Measurements from ENCODE around the gene TDG. TPM values are rescaled to one million over a fixed set of nuclear protein-coding genes. Genes with fewer than 3 reads are reported as not detected.

The TDG gene
- total RNA-seq, 1 experiment from 2014 or later = 33.0 TPM

DNA sequence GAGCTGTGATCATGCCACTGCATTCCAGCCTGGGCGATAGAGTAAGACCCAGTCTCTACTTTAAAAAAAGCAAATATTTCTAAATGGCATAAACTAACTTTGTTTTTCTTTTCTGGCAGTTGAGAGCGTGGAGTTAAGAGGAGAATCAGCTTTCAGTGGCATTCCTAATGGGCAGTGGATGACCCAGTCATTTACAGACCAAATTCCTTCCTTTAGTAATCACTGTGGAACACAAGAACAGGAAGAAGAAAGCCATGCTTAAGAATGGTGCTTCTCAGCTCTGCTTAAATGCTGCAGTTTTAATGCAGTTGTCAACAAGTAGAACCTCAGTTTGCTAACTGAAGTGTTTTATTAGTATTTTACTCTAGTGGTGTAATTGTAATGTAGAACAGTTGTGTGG, 21.2 kb downstream of the TDG start:
- CTCF ChIA-PET = no interaction called here
- DNase-seq (ENCODE audit: low spot score) (no peak), ATAC-seq (peak; percentile 75)
- Mint-ChIP-seq H3K4me1 (0 out of 2 replicates have a peak, but pooled peaks cover 2% of the 10 kb centered on the region), H3K27me3 (ENCODE audit: low read depth) (no peaks in the 10 kb centered on the region), H3K9me3 (no peaks in the 10 kb centered on the region), H3K27ac (no peak overlapping the region), H3K4me3 (no peak overlapping the region), H3K36me3 (peaks cover 44% of the 10 kb centered on the region)
- TF ChIP-seq FOXJ3 (CRISPR knock-in tag; IDR thresholded peaks at IDR 0.05; ENCODE audit: borderline replicate concordance) (no peak), CBFB (CRISPR knock-in tag; IDR thresholded peaks at IDR 0.05; ENCODE audit: low read depth) (no peak), RORB (CRISPR knock-in tag; IDR thresholded peaks at IDR 0.05) (no peak), ESRRA (CRISPR knock-in tag; IDR thresholded peaks at IDR 0.05; ENCODE audit: borderline replicate concordance) (no peak), SOX15 (CRISPR knock-in tag; IDR thresholded peaks at IDR 0.05) (no peak), CREM (CRISPR knock-in tag; IDR thresholded peaks at IDR 0.05) (no peak), TEAD4 (CRISPR knock-in tag; IDR thresholded peaks at IDR 0.05) (no peak), NR3C1 (CRISPR knock-in tag; conservative IDR thresholded peaks at IDR 0.05; ENCODE audit: low read depth) (no peak), ELF4 (CRISPR knock-in tag; IDR thresholded peaks at IDR 0.05; ENCODE audit: low read depth) (no peak), NR2C2 (CRISPR knock-in tag; IDR thresholded peaks at IDR 0.05) (no peak), IRF2 (CRISPR knock-in tag; IDR thresholded peaks at IDR 0.05; ENCODE audit: borderline replicate concordance, low read depth) (no peak)
- TF ChIP-seq, protein P1, sequence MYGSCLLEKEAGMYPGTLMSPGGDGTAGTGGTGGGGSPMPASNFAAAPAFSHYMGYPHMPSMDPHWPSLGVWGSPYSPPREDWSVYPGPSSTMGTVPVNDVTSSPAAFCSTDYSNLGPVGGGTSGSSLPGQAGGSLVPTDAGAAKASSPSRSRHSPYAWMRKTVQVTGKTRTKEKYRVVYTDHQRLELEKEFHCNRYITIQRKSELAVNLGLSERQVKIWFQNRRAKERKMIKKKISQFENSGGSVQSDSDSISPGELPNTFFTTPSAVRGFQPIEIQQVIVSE (CRISPR knock-in tag; IDR thresholded peaks at IDR 0.05; ENCODE audit: borderline replicate concordance) = no peak
- TF ChIP-seq, protein P2, sequence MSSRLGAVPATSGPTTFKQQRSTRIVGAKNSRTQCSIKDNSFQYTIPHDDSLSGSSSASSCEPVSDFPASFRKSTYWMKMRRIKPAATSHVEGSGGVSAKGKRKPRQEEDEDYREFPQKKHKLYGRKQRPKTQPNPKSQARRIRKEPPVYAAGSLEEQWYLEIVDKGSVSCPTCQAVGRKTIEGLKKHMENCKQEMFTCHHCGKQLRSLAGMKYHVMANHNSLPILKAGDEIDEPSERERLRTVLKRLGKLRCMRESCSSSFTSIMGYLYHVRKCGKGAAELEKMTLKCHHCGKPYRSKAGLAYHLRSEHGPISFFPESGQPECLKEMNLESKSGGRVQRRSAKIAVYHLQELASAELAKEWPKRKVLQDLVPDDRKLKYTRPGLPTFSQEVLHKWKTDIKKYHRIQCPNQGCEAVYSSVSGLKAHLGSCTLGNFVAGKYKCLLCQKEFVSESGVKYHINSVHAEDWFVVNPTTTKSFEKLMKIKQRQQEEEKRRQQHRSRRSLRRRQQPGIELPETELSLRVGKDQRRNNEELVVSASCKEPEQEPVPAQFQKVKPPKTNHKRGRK (CRISPR knock-in tag; IDR thresholded peaks at IDR 0.05; ENCODE audit: borderline replicate concordance) = no peak
- TF ChIP-seq, protein P3, sequence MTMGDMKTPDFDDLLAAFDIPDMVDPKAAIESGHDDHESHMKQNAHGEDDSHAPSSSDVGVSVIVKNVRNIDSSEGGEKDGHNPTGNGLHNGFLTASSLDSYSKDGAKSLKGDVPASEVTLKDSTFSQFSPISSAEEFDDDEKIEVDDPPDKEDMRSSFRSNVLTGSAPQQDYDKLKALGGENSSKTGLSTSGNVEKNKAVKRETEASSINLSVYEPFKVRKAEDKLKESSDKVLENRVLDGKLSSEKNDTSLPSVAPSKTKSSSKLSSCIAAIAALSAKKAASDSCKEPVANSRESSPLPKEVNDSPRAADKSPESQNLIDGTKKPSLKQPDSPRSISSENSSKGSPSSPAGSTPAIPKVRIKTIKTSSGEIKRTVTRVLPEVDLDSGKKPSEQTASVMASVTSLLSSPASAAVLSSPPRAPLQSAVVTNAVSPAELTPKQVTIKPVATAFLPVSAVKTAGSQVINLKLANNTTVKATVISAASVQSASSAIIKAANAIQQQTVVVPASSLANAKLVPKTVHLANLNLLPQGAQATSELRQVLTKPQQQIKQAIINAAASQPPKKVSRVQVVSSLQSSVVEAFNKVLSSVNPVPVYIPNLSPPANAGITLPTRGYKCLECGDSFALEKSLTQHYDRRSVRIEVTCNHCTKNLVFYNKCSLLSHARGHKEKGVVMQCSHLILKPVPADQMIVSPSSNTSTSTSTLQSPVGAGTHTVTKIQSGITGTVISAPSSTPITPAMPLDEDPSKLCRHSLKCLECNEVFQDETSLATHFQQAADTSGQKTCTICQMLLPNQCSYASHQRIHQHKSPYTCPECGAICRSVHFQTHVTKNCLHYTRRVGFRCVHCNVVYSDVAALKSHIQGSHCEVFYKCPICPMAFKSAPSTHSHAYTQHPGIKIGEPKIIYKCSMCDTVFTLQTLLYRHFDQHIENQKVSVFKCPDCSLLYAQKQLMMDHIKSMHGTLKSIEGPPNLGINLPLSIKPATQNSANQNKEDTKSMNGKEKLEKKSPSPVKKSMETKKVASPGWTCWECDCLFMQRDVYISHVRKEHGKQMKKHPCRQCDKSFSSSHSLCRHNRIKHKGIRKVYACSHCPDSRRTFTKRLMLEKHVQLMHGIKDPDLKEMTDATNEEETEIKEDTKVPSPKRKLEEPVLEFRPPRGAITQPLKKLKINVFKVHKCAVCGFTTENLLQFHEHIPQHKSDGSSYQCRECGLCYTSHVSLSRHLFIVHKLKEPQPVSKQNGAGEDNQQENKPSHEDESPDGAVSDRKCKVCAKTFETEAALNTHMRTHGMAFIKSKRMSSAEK (CRISPR knock-in tag; IDR thresholded peaks at IDR 0.05; ENCODE audit: borderline replicate concordance) = no peak
- TF ChIP-seq, protein P4, sequence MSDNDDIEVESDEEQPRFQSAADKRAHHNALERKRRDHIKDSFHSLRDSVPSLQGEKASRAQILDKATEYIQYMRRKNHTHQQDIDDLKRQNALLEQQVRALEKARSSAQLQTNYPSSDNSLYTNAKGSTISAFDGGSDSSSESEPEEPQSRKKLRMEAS (CRISPR knock-in tag; IDR thresholded peaks at IDR 0.05) = no peak
- TF ChIP-seq, protein P5, sequence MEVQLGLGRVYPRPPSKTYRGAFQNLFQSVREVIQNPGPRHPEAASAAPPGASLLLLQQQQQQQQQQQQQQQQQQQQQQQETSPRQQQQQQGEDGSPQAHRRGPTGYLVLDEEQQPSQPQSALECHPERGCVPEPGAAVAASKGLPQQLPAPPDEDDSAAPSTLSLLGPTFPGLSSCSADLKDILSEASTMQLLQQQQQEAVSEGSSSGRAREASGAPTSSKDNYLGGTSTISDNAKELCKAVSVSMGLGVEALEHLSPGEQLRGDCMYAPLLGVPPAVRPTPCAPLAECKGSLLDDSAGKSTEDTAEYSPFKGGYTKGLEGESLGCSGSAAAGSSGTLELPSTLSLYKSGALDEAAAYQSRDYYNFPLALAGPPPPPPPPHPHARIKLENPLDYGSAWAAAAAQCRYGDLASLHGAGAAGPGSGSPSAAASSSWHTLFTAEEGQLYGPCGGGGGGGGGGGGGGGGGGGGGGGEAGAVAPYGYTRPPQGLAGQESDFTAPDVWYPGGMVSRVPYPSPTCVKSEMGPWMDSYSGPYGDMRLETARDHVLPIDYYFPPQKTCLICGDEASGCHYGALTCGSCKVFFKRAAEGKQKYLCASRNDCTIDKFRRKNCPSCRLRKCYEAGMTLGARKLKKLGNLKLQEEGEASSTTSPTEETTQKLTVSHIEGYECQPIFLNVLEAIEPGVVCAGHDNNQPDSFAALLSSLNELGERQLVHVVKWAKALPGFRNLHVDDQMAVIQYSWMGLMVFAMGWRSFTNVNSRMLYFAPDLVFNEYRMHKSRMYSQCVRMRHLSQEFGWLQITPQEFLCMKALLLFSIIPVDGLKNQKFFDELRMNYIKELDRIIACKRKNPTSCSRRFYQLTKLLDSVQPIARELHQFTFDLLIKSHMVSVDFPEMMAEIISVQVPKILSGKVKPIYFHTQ (CRISPR knock-in tag; IDR thresholded peaks at IDR 0.05) = no peak
- TF ChIP-seq, protein P6, sequence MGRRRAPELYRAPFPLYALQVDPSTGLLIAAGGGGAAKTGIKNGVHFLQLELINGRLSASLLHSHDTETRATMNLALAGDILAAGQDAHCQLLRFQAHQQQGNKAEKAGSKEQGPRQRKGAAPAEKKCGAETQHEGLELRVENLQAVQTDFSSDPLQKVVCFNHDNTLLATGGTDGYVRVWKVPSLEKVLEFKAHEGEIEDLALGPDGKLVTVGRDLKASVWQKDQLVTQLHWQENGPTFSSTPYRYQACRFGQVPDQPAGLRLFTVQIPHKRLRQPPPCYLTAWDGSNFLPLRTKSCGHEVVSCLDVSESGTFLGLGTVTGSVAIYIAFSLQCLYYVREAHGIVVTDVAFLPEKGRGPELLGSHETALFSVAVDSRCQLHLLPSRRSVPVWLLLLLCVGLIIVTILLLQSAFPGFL (CRISPR knock-in tag; IDR thresholded peaks at IDR 0.05; ENCODE audit: borderline replicate concordance) = no peak
- TF ChIP-seq, protein P7, sequence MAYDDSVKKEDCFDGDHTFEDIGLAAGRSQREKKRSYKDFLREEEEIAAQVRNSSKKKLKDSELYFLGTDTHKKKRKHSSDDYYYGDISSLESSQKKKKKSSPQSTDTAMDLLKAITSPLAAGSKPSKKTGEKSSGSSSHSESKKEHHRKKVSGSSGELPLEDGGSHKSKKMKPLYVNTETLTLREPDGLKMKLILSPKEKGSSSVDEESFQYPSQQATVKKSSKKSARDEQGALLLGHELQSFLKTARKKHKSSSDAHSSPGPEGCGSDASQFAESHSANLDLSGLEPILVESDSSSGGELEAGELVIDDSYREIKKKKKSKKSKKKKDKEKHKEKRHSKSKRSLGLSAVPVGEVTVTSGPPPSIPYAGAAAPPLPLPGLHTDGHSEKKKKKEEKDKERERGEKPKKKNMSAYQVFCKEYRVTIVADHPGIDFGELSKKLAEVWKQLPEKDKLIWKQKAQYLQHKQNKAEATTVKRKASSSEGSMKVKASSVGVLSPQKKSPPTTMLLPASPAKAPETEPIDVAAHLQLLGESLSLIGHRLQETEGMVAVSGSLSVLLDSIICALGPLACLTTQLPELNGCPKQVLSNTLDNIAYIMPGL (CRISPR knock-in tag; IDR thresholded peaks at IDR 0.05) = no peak
- TF ChIP-seq, protein P8, sequence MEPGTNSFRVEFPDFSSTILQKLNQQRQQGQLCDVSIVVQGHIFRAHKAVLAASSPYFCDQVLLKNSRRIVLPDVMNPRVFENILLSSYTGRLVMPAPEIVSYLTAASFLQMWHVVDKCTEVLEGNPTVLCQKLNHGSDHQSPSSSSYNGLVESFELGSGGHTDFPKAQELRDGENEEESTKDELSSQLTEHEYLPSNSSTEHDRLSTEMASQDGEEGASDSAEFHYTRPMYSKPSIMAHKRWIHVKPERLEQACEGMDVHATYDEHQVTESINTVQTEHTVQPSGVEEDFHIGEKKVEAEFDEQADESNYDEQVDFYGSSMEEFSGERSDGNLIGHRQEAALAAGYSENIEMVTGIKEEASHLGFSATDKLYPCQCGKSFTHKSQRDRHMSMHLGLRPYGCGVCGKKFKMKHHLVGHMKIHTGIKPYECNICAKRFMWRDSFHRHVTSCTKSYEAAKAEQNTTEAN (CRISPR knock-in tag; IDR thresholded peaks at IDR 0.05) = no peak
- TF ChIP-seq, protein P9, sequence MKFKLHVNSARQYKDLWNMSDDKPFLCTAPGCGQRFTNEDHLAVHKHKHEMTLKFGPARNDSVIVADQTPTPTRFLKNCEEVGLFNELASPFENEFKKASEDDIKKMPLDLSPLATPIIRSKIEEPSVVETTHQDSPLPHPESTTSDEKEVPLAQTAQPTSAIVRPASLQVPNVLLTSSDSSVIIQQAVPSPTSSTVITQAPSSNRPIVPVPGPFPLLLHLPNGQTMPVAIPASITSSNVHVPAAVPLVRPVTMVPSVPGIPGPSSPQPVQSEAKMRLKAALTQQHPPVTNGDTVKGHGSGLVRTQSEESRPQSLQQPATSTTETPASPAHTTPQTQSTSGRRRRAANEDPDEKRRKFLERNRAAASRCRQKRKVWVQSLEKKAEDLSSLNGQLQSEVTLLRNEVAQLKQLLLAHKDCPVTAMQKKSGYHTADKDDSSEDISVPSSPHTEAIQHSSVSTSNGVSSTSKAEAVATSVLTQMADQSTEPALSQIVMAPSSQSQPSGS (CRISPR knock-in tag; IDR thresholded peaks at IDR 0.05; ENCODE audit: borderline replicate concordance, low read depth) = no peak
- POLR2A ChIA-PET = no interaction called here
